SU-DHL-6 (cell line): ENCODE data around the gene ZBED2.

Experiments
- CTCF ChIP-seq: fragments of 200-600 bp; sonication (generic); IDR thresholded peaks from one replicate; pipeline ENCODE4 v1.5.1; 2017; ENCODE audit warnings: antibody characterized with exemption, mild to moderate bottlenecking, low read length, moderate library complexity; ENCODE audit not compliant: insufficient read depth, poor library complexity, severe bottlenecking
- EZH2phosphoT487 ChIP-seq: fragments of 200-600 bp; sonication (generic), shearing (Covaris generic); conservative IDR thresholded peaks from 2 replicates; pipeline ENCODE4 v1.6.1; 2018; ENCODE audit warnings: mild to moderate bottlenecking, antibody characterized with exemption, low read length, moderate library complexity, mixed read lengths

- no peak for TF ChIP-seq CTCF
- TF ChIP-seq EZH2phosphoT487, result no peak
Measured at GRCh38 chr3:111585217-111585616, 9.9 kb downstream of the ZBED2 start.
